HEK293 (cell line): ENCODE measurements around the gene NR1I2.

ENCODE experiments used
- CTCF ChIA-PET: fragments of 350-600 bp; formaldehyde crosslinking; extraction: SDS; loops from one replicate; lab custom pipeline; 2021; ENCODE audit warnings: antibody characterized with exemption; lab: Yijun Ruan, JAX
- POLR2A ChIA-PET: fragments of 300-600 bp; formaldehyde crosslinking; extraction: SDS; loops from one replicate; lab custom pipeline; 2020; ENCODE audit warnings: antibody characterized with exemption, inconsistent platforms; lab: Yijun Ruan, JAX
- H3K27ac ChIP-seq: fragments of 200-500 bp; sonication (Bioruptor generic); 2 replicates; pipeline ENCODE4 v1.5.1; 2014; ENCODE audit warnings: low read depth, low read length, control low read depth, inconsistent platforms; ENCODE audit errors: extremely low read depth
- H3K36me3 ChIP-seq, 2 experiments: fragments of 200-500 bp in 1 of 2; sonication (Bioruptor generic) in 1 of 2; 1 replicate in 1 of 2; 2 replicates in 1 of 2; pipeline ENCODE4 v1.5.1; 2014 to 2017; ENCODE audit warnings: inconsistent platforms in 2 of 2, low read length in 2 of 2; ENCODE audit not compliant: control insufficient read depth in 2 of 2, insufficient read depth in 1 of 2
- H3K4me1 ChIP-seq: fragments of 200-500 bp; sonication (Bioruptor generic); 2 replicates; pipeline ENCODE4 v1.5.1; 2014; ENCODE audit warnings: mild to moderate bottlenecking, low read length, inconsistent platforms; ENCODE audit not compliant: control insufficient read depth, insufficient read depth
- H3K4me3 ChIP-seq: 2 replicates; pipeline ENCODE4 v1.5.1; 2011; ENCODE audit warnings: low read depth, mild to moderate bottlenecking, control low read depth, low read length, moderate library complexity
- H3K9me3 ChIP-seq: fragments of 200-500 bp; sonication (Bioruptor generic); 2 replicates; pipeline ENCODE4 v1.5.1; 2014; ENCODE audit warnings: low read depth, low read length, inconsistent platforms; ENCODE audit not compliant: control insufficient read depth, insufficient read depth
- EGR2 ChIP-seq: fragments of 450-650 bp; formaldehyde crosslinking; IDR thresholded peaks from 2 replicates; pipeline ENCODE4 v1.5.1; 2016; ENCODE audit warnings: low read depth, missing biosample characterization, missing genetic modification characterization
- GFI1B ChIP-seq: fragments of 450-650 bp; formaldehyde crosslinking; IDR thresholded peaks from 2 replicates; pipeline ENCODE4 v1.5.1; 2016; ENCODE audit warnings: missing biosample characterization, missing genetic modification characterization
- HOXA7 ChIP-seq: sonication (generic); formaldehyde crosslinking; IDR thresholded peaks from 2 replicates; pipeline ENCODE4 v1.8.1; 2022; ENCODE audit warnings: missing genetic modification reagents, borderline replicate concordance
- SP2 ChIP-seq: fragments of 450-650 bp; formaldehyde crosslinking; IDR thresholded peaks from 2 replicates; pipeline ENCODE4 v1.5.1; 2016; ENCODE audit warnings: missing biosample characterization, missing genetic modification characterization
- ZNF10 ChIP-seq: fragments of 450-650 bp; formaldehyde crosslinking; IDR thresholded peaks from 2 replicates; pipeline ENCODE4 v1.5.1; 2017; ENCODE audit warnings: missing biosample characterization, missing genetic modification characterization
- ZNF157 ChIP-seq: fragments of 450-650 bp; formaldehyde crosslinking; IDR thresholded peaks from 2 replicates; pipeline ENCODE4 v1.5.1; 2016; ENCODE audit warnings: missing biosample characterization, missing genetic modification characterization
- ZNF169 ChIP-seq: fragments of 450-650 bp; formaldehyde crosslinking; IDR thresholded peaks from 2 replicates; pipeline ENCODE4 v1.5.1; 2016; ENCODE audit warnings: missing biosample characterization, missing genetic modification characterization
- ZNF530 ChIP-seq: fragments of 450-650 bp; formaldehyde crosslinking; IDR thresholded peaks from 2 replicates; pipeline ENCODE4 v1.5.1; 2016; ENCODE audit warnings: low read depth, missing biosample characterization, missing genetic modification characterization
- ZNF561 ChIP-seq: fragments of 450-650 bp; IDR thresholded peaks from 2 replicates; pipeline ENCODE4 v1.5.1; 2018; ENCODE audit warnings: missing biosample characterization, missing genetic modification characterization, borderline replicate concordance
- ZNF571 ChIP-seq: fragments of 450-650 bp; formaldehyde crosslinking; IDR thresholded peaks from 2 replicates; pipeline ENCODE4 v1.5.0; 2017; ENCODE audit warnings: missing biosample characterization, missing genetic modification characterization
- ZNF623 ChIP-seq: fragments of 450-650 bp; formaldehyde crosslinking; IDR thresholded peaks from 2 replicates; pipeline ENCODE4 v1.5.1; 2016; ENCODE audit warnings: missing biosample characterization, missing genetic modification characterization
- ZNF707 ChIP-seq: fragments of 450-650 bp; formaldehyde crosslinking; IDR thresholded peaks from 2 replicates; pipeline ENCODE4 v1.5.1; 2016; ENCODE audit warnings: missing biosample characterization, missing genetic modification characterization
- ZNF791 ChIP-seq: fragments of 450-650 bp; formaldehyde crosslinking; IDR thresholded peaks from 2 replicates; pipeline ENCODE4 v1.5.1; 2016; ENCODE audit warnings: missing biosample characterization, missing genetic modification characterization
- ZNF830 ChIP-seq: fragments of 450-650 bp; IDR thresholded peaks from 2 replicates; pipeline ENCODE4 v1.5.0; 2018; ENCODE audit warnings: missing biosample characterization, missing genetic modification characterization, low read depth, mild to moderate bottlenecking, moderate library complexity
- TF ChIP-seq, protein P1 (sequence below): fragments of 450-650 bp; formaldehyde crosslinking; IDR thresholded peaks from 2 replicates; pipeline ENCODE4 v1.5.1; 2017; ENCODE audit warnings: missing biosample characterization, mild to moderate bottlenecking, missing genetic modification characterization, moderate library complexity
- TF ChIP-seq, protein P2 (sequence below): fragments of 450-650 bp; formaldehyde crosslinking; IDR thresholded peaks from 2 replicates; pipeline ENCODE4 v1.5.1; 2016; ENCODE audit warnings: missing biosample characterization, missing genetic modification characterization
- TF ChIP-seq, protein P3 (sequence below): fragments of 450-650 bp; formaldehyde crosslinking; IDR thresholded peaks from 2 replicates; pipeline ENCODE4 v1.5.1; 2016; ENCODE audit warnings: missing biosample characterization, missing genetic modification characterization
- TF ChIP-seq, protein P4 (sequence below): fragments of 450-650 bp; formaldehyde crosslinking; IDR thresholded peaks from 2 replicates; pipeline ENCODE4 v1.5.1; 2016; ENCODE audit warnings: missing biosample characterization, missing genetic modification characterization
- TF ChIP-seq, protein P5 (sequence below): fragments of 450-650 bp; formaldehyde crosslinking; IDR thresholded peaks from 2 replicates; pipeline ENCODE4 v1.5.1; 2016; ENCODE audit warnings: missing biosample characterization, missing genetic modification characterization
- TF ChIP-seq, protein P6 (sequence below): fragments of 450-650 bp; formaldehyde crosslinking; IDR thresholded peaks from 2 replicates; pipeline ENCODE4 v1.5.1; 2017; ENCODE audit warnings: missing biosample characterization, missing genetic modification characterization

The NR1I2 gene

DNA sequence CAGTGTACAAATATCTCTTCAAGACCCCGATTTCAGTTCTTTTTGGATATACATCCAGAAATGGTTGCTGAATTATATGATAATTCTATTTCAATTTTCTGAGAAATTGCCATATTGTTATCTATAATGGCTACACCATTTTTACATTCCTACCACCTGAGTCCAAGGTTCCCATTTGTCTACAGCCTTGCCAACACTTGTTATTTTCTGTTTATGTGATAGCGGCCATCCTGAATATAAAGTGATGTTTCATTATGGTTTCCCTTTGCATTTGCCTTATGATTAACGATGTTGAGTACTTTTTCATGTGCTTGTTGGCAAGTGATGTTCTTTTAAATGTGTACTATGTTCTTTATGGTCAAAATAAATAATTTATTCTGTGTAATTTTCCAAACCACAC is 8.5 kb downstream of the NR1I2 start:
- H3K9me3 ChIP-seq = no peaks in the 10 kb centered on the region
- TF ChIP-seq GFI1B = no peak
- no peaks in the 10 kb centered on the region for H3K36me3 ChIP-seq
- no peak overlapping the region for H3K4me3 ChIP-seq
- CTCF ChIA-PET = no interaction called here
- POLR2A ChIA-PET = no interaction called here
- no peaks in the 10 kb centered on the region for H3K4me1 ChIP-seq
- H3K27ac ChIP-seq = no peak overlapping the region

DNA sequence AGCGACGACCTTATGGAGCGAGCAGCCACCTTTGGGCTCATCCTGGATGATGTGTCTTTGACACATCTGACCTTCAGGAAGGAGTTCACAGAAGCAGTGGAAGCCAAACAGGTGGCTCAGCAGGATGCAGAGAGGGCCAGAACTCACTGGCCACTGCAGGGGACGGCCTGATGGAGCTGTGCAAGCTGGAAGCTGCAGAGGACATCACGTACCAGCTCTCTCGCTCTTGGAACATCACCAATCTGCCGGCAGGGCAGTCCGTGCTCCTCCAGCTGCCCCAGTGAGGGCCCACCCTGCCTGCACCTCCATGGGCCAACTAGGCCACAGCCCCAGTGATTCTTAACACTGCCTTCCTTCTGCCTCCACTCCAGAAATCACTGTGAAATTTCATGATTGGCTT is 10.4 kb downstream of the NR1I2 start:
- H3K9me3 ChIP-seq = no peaks in the 10 kb centered on the region
- POLR2A ChIA-PET = no interaction called here
- no peak for TF ChIP-seq ZNF561 (tag by site-specific recombination)
- TF ChIP-seq, protein P1, sequence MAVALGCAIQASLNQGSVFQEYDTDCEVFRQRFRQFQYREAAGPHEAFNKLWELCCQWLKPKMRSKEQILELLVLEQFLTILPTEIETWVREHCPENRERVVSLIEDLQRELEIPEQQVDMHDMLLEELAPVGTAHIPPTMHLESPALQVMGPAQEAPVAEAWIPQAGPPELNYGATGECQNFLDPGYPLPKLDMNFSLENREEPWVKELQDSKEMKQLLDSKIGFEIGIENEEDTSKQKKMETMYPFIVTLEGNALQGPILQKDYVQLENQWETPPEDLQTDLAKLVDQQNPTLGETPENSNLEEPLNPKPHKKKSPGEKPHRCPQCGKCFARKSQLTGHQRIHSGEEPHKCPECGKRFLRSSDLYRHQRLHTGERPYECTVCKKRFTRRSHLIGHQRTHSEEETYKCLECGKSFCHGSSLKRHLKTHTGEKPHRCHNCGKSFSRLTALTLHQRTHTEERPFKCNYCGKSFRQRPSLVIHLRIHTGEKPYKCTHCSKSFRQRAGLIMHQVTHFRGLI = no peak
- no peak for TF ChIP-seq ZNF830
- TF ChIP-seq, protein P2, sequence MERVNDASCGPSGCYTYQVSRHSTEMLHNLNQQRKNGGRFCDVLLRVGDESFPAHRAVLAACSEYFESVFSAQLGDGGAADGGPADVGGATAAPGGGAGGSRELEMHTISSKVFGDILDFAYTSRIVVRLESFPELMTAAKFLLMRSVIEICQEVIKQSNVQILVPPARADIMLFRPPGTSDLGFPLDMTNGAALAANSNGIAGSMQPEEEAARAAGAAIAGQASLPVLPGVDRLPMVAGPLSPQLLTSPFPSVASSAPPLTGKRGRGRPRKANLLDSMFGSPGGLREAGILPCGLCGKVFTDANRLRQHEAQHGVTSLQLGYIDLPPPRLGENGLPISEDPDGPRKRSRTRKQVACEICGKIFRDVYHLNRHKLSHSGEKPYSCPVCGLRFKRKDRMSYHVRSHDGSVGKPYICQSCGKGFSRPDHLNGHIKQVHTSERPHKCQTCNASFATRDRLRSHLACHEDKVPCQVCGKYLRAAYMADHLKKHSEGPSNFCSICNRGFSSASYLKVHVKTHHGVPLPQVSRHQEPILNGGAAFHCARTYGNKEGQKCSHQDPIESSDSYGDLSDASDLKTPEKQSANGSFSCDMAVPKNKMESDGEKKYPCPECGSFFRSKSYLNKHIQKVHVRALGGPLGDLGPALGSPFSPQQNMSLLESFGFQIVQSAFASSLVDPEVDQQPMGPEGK = no peak
- no peak for TF ChIP-seq SP2 (tag by site-specific recombination)
- no peak for TF ChIP-seq ZNF530 (tag by site-specific recombination)
- TF ChIP-seq ZNF157 (tag by site-specific recombination) = no peak
- TF ChIP-seq ZNF10 = no peak
- TF ChIP-seq ZNF707 (tag by site-specific recombination) = no peak
- TF ChIP-seq, protein P3, sequence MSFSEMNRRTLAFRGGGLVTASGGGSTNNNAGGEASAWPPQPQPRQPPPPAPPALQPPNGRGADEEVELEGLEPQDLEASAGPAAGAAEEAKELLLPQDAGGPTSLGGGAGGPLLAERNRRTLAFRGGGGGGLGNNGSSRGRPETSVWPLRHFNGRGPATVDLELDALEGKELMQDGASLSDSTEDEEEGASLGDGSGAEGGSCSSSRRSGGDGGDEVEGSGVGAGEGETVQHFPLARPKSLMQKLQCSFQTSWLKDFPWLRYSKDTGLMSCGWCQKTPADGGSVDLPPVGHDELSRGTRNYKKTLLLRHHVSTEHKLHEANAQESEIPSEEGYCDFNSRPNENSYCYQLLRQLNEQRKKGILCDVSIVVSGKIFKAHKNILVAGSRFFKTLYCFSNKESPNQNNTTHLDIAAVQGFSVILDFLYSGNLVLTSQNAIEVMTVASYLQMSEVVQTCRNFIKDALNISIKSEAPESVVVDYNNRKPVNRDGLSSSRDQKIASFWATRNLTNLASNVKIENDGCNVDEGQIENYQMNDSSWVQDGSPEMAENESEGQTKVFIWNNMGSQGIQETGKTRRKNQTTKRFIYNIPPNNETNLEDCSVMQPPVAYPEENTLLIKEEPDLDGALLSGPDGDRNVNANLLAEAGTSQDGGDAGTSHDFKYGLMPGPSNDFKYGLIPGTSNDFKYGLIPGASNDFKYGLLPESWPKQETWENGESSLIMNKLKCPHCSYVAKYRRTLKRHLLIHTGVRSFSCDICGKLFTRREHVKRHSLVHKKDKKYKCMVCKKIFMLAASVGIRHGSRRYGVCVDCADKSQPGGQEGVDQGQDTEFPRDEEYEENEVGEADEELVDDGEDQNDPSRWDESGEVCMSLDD (tag by site-specific recombination) = no peak
- no peak for TF ChIP-seq ZNF571 (tag by site-specific recombination)
- no peak for TF ChIP-seq ZNF169 (tag by site-specific recombination)
- TF ChIP-seq, protein P4, sequence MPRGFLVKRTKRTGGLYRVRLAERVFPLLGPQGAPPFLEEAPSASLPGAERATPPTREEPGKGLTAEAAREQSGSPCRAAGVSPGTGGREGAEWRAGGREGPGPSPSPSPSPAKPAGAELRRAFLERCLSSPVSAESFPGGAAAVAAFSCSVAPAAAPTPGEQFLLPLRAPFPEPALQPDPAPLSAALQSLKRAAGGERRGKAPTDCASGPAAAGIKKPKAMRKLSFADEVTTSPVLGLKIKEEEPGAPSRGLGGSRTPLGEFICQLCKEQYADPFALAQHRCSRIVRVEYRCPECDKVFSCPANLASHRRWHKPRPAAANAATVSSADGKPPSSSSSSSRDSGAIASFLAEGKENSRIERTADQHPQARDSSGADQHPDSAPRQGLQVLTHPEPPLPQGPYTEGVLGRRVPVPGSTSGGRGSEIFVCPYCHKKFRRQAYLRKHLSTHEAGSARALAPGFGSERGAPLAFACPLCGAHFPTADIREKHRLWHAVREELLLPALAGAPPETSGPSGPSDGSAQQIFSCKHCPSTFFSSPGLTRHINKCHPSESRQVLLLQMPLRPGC (tag by site-specific recombination) = no peak
- H3K4me3 ChIP-seq = no peak overlapping the region
- CTCF ChIA-PET = no interaction called here
- H3K4me1 ChIP-seq = no peaks in the 10 kb centered on the region
- H3K36me3 ChIP-seq = no peaks in the 10 kb centered on the region
- H3K27ac ChIP-seq = no peak overlapping the region

DNA sequence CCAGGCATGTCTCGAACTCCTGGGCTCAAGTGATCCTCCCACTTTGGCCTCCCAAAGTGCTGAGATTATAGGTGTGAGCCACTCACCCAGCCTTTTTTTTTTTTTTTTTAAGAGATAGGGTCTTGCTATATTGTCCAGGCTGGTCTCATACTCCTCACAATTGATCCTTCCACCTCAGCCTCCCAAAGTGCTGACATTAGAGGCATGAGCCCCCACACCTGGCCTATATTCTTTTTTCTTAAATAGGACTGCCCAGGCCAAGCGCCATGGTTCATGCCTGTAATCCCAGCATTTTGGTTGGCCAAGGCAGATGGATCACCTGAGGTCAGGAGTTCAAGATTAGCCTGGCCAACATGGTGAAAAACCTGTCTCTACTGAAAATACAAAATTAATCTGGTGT is 12.5 kb downstream of the NR1I2 start:
- CTCF ChIA-PET = no interaction called here
- POLR2A ChIA-PET = interaction anchor here (1.0 kb wide), 1 partner anchor 301 kb away, joined by 4 read pairs; no protein-coding TSS in a partner anchor
- TF ChIP-seq, protein P5, sequence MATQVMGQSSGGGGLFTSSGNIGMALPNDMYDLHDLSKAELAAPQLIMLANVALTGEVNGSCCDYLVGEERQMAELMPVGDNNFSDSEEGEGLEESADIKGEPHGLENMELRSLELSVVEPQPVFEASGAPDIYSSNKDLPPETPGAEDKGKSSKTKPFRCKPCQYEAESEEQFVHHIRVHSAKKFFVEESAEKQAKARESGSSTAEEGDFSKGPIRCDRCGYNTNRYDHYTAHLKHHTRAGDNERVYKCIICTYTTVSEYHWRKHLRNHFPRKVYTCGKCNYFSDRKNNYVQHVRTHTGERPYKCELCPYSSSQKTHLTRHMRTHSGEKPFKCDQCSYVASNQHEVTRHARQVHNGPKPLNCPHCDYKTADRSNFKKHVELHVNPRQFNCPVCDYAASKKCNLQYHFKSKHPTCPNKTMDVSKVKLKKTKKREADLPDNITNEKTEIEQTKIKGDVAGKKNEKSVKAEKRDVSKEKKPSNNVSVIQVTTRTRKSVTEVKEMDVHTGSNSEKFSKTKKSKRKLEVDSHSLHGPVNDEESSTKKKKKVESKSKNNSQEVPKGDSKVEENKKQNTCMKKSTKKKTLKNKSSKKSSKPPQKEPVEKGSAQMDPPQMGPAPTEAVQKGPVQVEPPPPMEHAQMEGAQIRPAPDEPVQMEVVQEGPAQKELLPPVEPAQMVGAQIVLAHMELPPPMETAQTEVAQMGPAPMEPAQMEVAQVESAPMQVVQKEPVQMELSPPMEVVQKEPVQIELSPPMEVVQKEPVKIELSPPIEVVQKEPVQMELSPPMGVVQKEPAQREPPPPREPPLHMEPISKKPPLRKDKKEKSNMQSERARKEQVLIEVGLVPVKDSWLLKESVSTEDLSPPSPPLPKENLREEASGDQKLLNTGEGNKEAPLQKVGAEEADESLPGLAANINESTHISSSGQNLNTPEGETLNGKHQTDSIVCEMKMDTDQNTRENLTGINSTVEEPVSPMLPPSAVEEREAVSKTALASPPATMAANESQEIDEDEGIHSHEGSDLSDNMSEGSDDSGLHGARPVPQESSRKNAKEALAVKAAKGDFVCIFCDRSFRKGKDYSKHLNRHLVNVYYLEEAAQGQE (tag by site-specific recombination) = no peak
- TF ChIP-seq EGR2 (tag by site-specific recombination) (no peak), ZNF791 (no peak), HOXA7 (no peak), ZNF623 (tag by site-specific recombination) (no peak)
- TF ChIP-seq, protein P6, sequence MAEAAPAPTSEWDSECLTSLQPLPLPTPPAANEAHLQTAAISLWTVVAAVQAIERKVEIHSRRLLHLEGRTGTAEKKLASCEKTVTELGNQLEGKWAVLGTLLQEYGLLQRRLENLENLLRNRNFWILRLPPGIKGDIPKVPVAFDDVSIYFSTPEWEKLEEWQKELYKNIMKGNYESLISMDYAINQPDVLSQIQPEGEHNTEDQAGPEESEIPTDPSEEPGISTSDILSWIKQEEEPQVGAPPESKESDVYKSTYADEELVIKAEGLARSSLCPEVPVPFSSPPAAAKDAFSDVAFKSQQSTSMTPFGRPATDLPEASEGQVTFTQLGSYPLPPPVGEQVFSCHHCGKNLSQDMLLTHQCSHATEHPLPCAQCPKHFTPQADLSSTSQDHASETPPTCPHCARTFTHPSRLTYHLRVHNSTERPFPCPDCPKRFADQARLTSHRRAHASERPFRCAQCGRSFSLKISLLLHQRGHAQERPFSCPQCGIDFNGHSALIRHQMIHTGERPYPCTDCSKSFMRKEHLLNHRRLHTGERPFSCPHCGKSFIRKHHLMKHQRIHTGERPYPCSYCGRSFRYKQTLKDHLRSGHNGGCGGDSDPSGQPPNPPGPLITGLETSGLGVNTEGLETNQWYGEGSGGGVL (tag by site-specific recombination) = no peak

More for the DNA sequence above, 12.5 kb downstream of the NR1I2 start:
- Histone ChIP-seq H3K27ac (no peak overlapping the region), H3K4me3 (no peak overlapping the region), H3K9me3 (no peaks in the 10 kb centered on the region), H3K36me3 (no peaks in the 10 kb centered on the region), H3K4me1 (no peaks in the 10 kb centered on the region)
